ENCODE results near the gene KRTAP29-1.

DNA sequence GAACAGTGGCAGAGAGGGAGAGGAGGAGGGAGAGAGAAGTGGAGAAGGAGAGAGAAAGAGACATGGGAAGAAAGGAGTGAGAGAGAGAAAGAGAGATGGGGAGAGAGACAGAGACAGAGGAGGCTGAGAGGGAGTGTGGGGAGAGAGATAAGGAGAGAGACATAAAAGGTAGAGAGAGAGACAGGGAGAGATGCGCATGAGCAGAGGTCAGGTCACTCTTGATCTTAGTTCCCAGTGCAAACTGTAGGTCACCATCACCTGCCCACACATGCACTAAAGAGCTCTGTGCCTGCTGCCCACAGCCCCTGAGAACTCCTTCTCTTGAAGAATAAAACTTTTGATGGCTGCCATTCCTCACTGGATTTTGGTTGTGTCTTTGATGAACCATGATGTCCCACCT, 33.1 kb upstream of the KRTAP29-1 start:
- TF ChIP-seq, protein P1, sequence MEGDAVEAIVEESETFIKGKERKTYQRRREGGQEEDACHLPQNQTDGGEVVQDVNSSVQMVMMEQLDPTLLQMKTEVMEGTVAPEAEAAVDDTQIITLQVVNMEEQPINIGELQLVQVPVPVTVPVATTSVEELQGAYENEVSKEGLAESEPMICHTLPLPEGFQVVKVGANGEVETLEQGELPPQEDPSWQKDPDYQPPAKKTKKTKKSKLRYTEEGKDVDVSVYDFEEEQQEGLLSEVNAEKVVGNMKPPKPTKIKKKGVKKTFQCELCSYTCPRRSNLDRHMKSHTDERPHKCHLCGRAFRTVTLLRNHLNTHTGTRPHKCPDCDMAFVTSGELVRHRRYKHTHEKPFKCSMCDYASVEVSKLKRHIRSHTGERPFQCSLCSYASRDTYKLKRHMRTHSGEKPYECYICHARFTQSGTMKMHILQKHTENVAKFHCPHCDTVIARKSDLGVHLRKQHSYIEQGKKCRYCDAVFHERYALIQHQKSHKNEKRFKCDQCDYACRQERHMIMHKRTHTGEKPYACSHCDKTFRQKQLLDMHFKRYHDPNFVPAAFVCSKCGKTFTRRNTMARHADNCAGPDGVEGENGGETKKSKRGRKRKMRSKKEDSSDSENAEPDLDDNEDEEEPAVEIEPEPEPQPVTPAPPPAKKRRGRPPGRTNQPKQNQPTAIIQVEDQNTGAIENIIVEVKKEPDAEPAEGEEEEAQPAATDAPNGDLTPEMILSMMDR (IDR thresholded peaks at IDR 0.05): no peak
- TF ChIP-seq POLR2AphosphoS5 (IDR thresholded peaks at IDR 0.05; ENCODE audit: low read depth, low read length): no peak
- no peak for TF ChIP-seq SIN3A (IDR thresholded peaks at IDR 0.05; ENCODE audit: borderline replicate concordance, insufficient read depth, low read depth, low read length)
- TF ChIP-seq, protein P2, sequence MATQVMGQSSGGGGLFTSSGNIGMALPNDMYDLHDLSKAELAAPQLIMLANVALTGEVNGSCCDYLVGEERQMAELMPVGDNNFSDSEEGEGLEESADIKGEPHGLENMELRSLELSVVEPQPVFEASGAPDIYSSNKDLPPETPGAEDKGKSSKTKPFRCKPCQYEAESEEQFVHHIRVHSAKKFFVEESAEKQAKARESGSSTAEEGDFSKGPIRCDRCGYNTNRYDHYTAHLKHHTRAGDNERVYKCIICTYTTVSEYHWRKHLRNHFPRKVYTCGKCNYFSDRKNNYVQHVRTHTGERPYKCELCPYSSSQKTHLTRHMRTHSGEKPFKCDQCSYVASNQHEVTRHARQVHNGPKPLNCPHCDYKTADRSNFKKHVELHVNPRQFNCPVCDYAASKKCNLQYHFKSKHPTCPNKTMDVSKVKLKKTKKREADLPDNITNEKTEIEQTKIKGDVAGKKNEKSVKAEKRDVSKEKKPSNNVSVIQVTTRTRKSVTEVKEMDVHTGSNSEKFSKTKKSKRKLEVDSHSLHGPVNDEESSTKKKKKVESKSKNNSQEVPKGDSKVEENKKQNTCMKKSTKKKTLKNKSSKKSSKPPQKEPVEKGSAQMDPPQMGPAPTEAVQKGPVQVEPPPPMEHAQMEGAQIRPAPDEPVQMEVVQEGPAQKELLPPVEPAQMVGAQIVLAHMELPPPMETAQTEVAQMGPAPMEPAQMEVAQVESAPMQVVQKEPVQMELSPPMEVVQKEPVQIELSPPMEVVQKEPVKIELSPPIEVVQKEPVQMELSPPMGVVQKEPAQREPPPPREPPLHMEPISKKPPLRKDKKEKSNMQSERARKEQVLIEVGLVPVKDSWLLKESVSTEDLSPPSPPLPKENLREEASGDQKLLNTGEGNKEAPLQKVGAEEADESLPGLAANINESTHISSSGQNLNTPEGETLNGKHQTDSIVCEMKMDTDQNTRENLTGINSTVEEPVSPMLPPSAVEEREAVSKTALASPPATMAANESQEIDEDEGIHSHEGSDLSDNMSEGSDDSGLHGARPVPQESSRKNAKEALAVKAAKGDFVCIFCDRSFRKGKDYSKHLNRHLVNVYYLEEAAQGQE (IDR thresholded peaks at IDR 0.05; ENCODE audit: insufficient read depth in 1 of 2, low read depth in 2 of 2, low read length in 1 of 2): no peak

Data from Panc1 (cell line).